Measurements from ENCODE around the gene LSMEM2.
"Not testable (repeated sequence)": the region's sequence is repeated elsewhere in the genome, so short reads cannot be mapped to it uniquely, and the experiment has no call there.

The LSMEM2 gene

DNA sequence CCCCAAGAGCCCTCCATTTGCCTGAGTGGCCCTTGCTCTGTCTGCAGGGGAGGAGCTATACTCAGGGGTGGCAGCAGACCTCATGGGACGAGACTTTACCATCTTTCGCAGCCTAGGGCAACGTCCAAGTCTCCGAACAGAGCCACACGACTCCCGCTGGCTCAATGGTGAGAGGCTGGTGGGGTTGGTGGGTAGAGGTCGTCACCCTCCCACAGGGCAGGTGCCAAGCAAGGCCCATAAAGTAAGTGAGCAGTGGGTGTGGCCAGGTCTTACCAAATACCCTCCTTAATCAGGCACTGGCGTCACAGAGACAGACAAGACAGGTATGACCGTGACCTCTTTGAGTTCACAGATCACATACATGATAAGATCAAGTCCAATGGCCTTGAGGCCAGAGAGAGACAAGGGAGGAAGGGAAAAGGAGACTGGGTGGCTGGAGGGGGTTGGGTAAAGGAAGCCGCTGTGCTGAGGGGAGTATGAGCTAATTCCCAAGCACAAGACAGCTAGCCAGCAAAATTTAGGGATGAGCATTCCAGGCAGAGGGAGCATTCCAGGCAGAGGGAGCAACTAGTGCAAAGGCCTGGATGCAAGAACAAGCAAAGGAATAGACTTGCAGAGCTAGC, 7.5 kb upstream of the LSMEM2 start:
- CTCF ChIA-PET, result interaction anchor here (0.8 to 4.2 kb wide), 6 partner anchors 25 to 80 kb away, joined by 3 to 24 read pairs (median 9); partner anchors contain the start of gene GNAT1
- Mint-ChIP-seq H3K4me3 (no peak overlapping the region), H3K9me3 (no peaks in the 10 kb centered on the region), H3K36me3 (peaks cover 1% of the 10 kb centered on the region), H3K27ac (no peak overlapping the region), H3K27me3 (peaks cover 88% of the 10 kb centered on the region), H3K4me1 (peaks cover 31% of the 10 kb centered on the region)
- no peak for DNase-seq

GRCh38 chr3:50272538-50272910, 6.4 kb upstream of the LSMEM2 start:
- not testable (repeated sequence) for DNase-seq, H3K27ac Mint-ChIP-seq, H3K9me3 Mint-ChIP-seq, H3K4me3 Mint-ChIP-seq, H3K36me3 Mint-ChIP-seq
- peaks cover 31% of the 10 kb centered on the region for H3K4me1 Mint-ChIP-seq
- CTCF ChIA-PET, result interaction anchor here (0.9 to 4.2 kb wide), 6 partner anchors 12 to 81 kb away, joined by 3 to 24 read pairs (median 9); partner anchors contain the start of gene GNAT1
- H3K27me3 Mint-ChIP-seq, result peaks cover 88% of the 10 kb centered on the region

DNA sequence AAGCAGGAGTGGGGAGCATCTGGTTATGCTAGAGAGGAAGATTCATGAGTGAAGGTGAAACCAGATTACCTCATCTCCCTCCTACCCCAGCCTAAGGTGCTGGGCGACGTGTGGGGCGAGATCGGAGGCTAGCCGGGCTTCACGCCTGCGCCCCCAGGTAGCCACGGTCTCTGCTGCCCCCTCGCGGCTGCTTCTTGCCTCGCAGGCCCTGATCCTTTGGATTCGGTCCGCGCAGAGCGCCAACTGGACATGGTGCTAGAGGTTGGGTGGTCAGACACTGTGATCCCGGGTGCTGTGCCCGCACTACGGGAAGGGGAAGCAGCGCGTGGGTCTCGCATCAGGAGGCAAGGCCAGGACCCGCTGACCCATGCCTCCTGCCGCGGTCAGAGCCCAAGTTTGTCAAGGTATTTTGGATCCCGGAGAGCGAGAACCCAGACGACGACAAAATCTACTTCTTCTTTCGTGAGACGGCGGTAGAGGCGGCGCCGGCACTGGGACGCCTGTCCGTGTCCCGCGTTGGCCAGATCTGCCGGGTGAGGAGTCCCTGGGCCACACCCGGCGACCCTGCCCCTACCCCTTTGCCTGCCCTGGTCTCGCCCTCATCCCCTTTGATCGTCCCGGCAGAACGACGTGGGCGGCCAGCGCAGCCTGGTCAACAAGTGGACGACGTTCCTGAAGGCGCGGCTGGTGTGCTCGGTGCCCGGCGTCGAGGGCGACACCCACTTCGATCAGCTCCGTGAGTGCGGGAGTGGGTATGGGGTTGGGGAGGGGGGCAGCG, 5.8 kb upstream of the LSMEM2 start:
- H3K36me3 Mint-ChIP-seq, result peaks cover 1% of the 10 kb centered on the region
- H3K4me1 Mint-ChIP-seq, result peaks cover 31% of the 10 kb centered on the region
- no peaks in the 10 kb centered on the region for H3K9me3 Mint-ChIP-seq
- DNase-seq, result peak; percentile 91
- H3K27me3 Mint-ChIP-seq, result peaks cover 88% of the 10 kb centered on the region
- CTCF ChIA-PET, result interaction anchor here (0.9 to 4.2 kb wide), 3 partner anchors 13 to 79 kb away, joined by 3 to 24 read pairs (median 24); no protein-coding TSS in a partner anchor
- H3K27ac Mint-ChIP-seq, result peak overlapping the region; percentile 15
- H3K4me3 Mint-ChIP-seq, result peak overlapping the region; percentile 57

DNA sequence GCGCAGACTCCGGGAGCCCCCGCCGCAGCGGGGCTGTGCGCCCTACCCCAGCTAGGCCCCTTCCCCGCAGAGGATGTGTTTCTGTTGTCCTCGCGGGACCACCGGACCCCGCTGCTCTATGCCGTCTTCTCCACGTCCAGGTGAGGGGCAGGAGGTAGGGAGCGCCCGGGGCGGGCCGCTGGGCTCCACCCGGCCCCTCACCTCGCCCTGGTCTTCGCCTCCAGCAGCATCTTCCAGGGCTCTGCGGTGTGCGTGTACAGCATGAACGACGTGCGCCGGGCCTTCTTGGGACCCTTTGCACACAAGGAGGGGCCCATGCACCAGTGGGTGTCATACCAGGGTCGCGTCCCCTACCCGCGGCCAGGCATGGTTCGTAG, 5.2 kb upstream of the LSMEM2 start:
- no peak overlapping the region for H3K4me3 Mint-ChIP-seq
- CTCF ChIA-PET, result interaction anchor here (3.5 kb wide), 1 partner anchor 79 kb away, joined by 24 read pairs; no protein-coding TSS in a partner anchor
- no peaks in the 10 kb centered on the region for H3K9me3 Mint-ChIP-seq
- peaks cover 31% of the 10 kb centered on the region for H3K4me1 Mint-ChIP-seq
- DNase-seq, result no peak
- peaks cover 88% of the 10 kb centered on the region for H3K27me3 Mint-ChIP-seq
- H3K36me3 Mint-ChIP-seq, result peaks cover 1% of the 10 kb centered on the region
- no peak overlapping the region for H3K27ac Mint-ChIP-seq

GRCh38 chr3:50274371-50275104, 4.3 kb upstream of the LSMEM2 start:
- Mint-ChIP-seq H3K36me3 (peaks cover 1% of the 10 kb centered on the region), H3K4me3 (peak overlapping the region; percentile 53), H3K27ac (peak overlapping the region; percentile 81), H3K9me3 (no peaks in the 10 kb centered on the region), H3K4me1 (peaks cover 31% of the 10 kb centered on the region), H3K27me3 (peaks cover 90% of the 10 kb centered on the region)
- CTCF ChIA-PET, result interaction anchor here (0.7 to 3.0 kb wide), 14 partner anchors 10 to 152 kb away, joined by 3 to 16 read pairs (median 4); partner anchors contain the start of gene GNAT1
- peak; percentile 87 for DNase-seq

- Mint-ChIP-seq H3K9me3 (no peaks in the 10 kb centered on the region), H3K27ac (no peak overlapping the region), H3K4me3 (peak overlapping the region; percentile 48), H3K36me3 (peaks cover 1% of the 10 kb centered on the region), H3K4me1 (peaks cover 31% of the 10 kb centered on the region), H3K27me3 (peaks cover 84% of the 10 kb centered on the region)
- CTCF ChIA-PET, result interaction anchor here (0.6 to 3.0 kb wide), 15 partner anchors 9 to 153 kb away, joined by 3 to 16 read pairs (median 3); partner anchors contain the start of gene GNAT1
- no peak for DNase-seq
Measured at GRCh38 chr3:50275141-50275995, 3.5 kb upstream of the LSMEM2 start.

DNA sequence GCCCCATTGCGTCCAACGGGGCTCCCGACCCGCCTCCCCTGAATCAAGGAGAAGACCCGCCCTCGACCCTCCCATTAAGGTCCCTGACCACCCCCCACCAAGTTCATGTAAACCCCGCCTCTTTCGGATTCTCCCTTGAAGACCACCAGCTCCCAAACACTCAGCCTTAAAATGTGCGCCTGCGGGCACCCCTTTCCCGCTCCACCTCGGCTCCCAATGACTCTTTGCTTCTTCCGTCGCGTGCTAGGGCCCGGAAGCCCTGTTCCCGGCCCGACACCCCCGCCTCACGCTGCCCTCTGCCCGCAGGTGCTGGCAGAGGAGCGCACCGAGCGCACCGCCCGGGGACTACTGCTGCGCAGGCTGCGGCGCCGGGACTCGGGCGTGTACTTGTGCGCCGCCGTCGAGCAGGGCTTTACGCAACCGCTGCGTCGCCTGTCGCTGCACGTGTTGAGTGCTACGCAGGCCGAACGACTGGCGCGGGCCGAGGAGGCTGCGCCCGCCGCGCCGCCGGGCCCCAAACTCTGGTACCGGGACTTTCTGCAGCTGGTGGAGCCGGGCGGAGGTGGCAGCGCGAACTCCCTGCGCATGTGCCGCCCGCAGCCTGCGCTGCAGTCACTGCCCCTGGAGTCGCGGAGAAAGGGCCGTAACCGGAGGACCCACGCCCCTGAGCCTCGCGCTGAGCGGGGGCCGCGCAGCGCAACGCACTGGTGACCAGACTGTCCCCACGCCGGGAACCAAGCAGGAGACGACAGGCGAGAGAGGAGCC, 2.7 kb upstream of the LSMEM2 start:
- Mint-ChIP-seq H3K9me3 (no peaks in the 10 kb centered on the region), H3K27ac (no peak overlapping the region), H3K4me3 (peak overlapping the region; percentile 48), H3K4me1 (peaks cover 31% of the 10 kb centered on the region), H3K36me3 (peaks cover 1% of the 10 kb centered on the region), H3K27me3 (peaks cover 79% of the 10 kb centered on the region)
- DNase-seq, result peak; percentile 62
- CTCF ChIA-PET, result interaction anchor here (0.6 to 3.6 kb wide), 7 partner anchors 30 to 85 kb away, joined by 3 to 22 read pairs (median 14); partner anchors contain the start of gene GNAT1

DNA sequence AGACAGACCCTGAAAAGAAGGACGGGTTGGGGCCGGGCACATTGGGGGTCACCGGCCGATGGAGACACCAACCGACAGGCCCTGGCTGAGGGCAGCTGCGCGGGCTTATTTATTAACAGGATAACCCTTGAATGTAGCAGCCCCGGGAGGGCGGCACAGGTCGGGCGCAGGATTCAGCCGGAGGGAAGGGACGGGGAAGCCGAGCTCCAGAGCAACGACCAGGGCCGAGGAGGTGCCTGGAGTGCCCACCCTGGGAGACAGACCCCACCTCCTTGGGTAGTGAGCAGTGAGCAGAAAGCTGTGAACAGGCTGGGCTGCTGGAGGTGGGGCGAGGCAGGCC, 2.2 kb upstream of the LSMEM2 start:
- H3K27me3 Mint-ChIP-seq, result peaks cover 74% of the 10 kb centered on the region

GRCh38 chr3:50278123-50278879, 586 bp upstream of the LSMEM2 start:
- Mint-ChIP-seq H3K4me1 (peaks cover 22% of the 10 kb centered on the region), H3K27ac (no peak overlapping the region), H3K27me3 (peaks cover 64% of the 10 kb centered on the region), H3K36me3 (peaks cover 1% of the 10 kb centered on the region), H3K4me3 (no peak overlapping the region), H3K9me3 (no peaks in the 10 kb centered on the region)
- DNase-seq, result no peak
- CTCF ChIA-PET, result interaction anchor here (0.7 to 3.6 kb wide), 6 partner anchors 10 to 84 kb away, joined by 3 to 22 read pairs (median 6); partner anchors contain the start of genes HYAL3 and NAA80

More for the DNA sequence above, 2.2 kb upstream of the LSMEM2 start:
- no peak for DNase-seq
- no peak overlapping the region for H3K4me3 Mint-ChIP-seq
- H3K9me3 Mint-ChIP-seq, result no peaks in the 10 kb centered on the region
- H3K36me3 Mint-ChIP-seq, result peaks cover 1% of the 10 kb centered on the region
- no peak overlapping the region for H3K27ac Mint-ChIP-seq
- H3K4me1 Mint-ChIP-seq, result peaks cover 31% of the 10 kb centered on the region
- CTCF ChIA-PET, result interaction anchor here (1.1 to 3.6 kb wide), 3 partner anchors 30 to 85 kb away, joined by 3 to 22 read pairs (median 16); partner anchors contain the start of gene GNAT1

DNA sequence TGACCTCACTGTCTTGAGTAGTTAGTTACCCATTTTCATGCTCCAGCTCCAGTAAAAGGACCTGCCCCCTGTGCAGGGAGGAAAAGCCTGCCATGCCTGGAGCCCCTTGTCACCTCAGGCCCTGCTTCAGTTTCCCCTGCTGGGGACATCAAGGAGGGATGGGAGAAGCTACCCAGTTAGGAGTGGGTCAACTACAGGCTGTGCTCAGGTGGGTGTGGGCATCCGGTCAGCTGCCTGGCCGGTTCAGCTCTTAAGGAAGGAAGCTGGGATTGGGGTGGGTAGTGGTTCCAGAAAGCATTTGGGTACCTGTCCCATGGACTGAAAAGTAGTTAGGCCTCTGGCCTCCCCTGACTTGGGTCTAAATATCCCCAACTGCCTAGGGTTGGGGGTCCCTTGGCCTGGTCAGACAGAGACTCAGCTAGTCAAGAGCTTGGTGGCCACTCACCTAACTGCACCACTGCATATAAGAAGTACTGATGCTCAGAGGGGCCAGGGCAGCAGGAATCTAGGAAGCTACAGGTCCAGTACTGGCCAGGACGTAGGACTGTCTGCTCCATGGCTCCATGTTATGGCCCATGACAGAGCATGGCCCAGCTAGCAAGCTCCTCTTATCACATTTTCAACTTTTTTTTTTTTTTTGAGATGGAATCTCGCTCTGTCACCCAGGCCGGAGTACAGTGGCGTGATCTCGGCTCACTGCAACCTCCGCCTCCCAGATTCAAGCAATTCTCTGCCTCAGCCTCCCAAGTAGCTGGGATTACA, 549 bp downstream of the LSMEM2 start:
- no peak overlapping the region for H3K27ac Mint-ChIP-seq
- H3K4me3 Mint-ChIP-seq, result no peak overlapping the region
- H3K9me3 Mint-ChIP-seq, result no peaks in the 10 kb centered on the region
- H3K4me1 Mint-ChIP-seq, result peaks cover 15% of the 10 kb centered on the region
- CTCF ChIA-PET, result interaction anchor here (0.9 to 3.6 kb wide), 4 partner anchors 9 to 85 kb away, joined by 3 to 22 read pairs (median 6); no protein-coding TSS in a partner anchor
- H3K27me3 Mint-ChIP-seq, result peaks cover 53% of the 10 kb centered on the region
- no peak for DNase-seq
- H3K36me3 Mint-ChIP-seq, result no peaks in the 10 kb centered on the region

DNA sequence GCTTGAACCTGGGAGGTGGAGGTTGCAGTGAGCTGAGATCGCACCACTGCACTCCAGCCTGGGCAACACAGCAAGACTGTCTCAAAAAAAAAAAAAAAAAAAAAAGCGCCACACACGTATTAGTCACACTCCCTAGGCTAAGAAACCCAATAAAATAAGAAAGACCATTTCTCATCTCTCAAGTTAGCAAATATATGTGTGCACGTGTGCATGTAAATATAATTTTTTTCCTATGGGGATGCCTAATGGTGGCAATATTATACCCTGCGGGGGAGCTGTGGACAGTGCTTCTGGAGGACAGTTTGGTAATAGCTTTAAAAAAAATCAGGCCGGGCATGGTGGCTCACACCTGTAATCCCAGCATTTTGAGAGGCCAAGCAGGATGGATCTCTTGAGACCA, 5.2 kb downstream of the LSMEM2 start:
- not testable (repeated sequence) for H3K27ac Mint-ChIP-seq, H3K36me3 Mint-ChIP-seq, H3K27me3 Mint-ChIP-seq, DNase-seq, H3K9me3 Mint-ChIP-seq, H3K4me1 Mint-ChIP-seq, H3K4me3 Mint-ChIP-seq
- CTCF ChIA-PET, result interaction anchor here (0.8 to 1.7 kb wide), 5 partner anchors 9 to 92 kb away, joined by 3 to 5 read pairs (median 4); partner anchors contain the start of genes HYAL3 and NAA80

Data from activated naive CD4-positive, alpha-beta T cell treated with anti-CD3 and anti-CD28 coated beads, Interleukin-2, amount 10 ng/mL, durations not matched to agents 7 days and 5 days (primary cell).